Measurements from ENCODE around the gene MARCHF10.

- TF ChIP-seq EP300 (IDR thresholded peaks at IDR 0.05) (no peak), CTCF (IDR thresholded peaks at IDR 0.05) (no peak)
Observed at GRCh38 chr17:62705156-62705777, 102.8 kb downstream of the MARCHF10 start.

Data from ovary (tissue), 3 donors.